GM19463 (cell line): ENCODE results near the gene CYYR1.

ENCODE experiments used
- ATAC-seq: cut with Tn5 transposase; IDR thresholded peaks from one replicate; pipeline ENCODE4 v1.9.1; 2021; ENCODE audit warnings: mild to moderate bottlenecking, moderate library complexity; ENCODE audit not compliant: unreplicated experiment

CYYR1 gene

GRCh38 chr21:26554365-26554764 lies 18.7 kb downstream of the CYYR1 start:
- no peak for ATAC-seq

DNA sequence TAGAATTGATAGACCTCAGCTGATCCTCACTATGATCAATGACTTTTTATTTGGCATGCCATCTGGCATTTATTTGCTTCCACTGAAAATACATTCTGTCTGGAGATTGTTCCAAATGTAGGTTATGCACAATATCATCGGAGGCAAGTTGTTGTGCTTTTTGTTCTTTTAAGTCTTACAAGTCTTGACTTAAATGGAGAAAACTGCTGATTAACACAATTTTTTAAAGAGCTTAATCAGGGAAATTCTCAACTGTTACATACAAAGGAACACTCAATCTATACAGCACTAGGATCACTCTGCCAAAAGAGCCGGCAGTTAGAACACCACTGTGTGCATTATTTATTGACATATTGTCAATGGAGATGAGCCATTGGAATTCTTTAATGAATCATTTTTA lies 19.2 kb downstream of the CYYR1 start:
- no peak for ATAC-seq

DNA sequence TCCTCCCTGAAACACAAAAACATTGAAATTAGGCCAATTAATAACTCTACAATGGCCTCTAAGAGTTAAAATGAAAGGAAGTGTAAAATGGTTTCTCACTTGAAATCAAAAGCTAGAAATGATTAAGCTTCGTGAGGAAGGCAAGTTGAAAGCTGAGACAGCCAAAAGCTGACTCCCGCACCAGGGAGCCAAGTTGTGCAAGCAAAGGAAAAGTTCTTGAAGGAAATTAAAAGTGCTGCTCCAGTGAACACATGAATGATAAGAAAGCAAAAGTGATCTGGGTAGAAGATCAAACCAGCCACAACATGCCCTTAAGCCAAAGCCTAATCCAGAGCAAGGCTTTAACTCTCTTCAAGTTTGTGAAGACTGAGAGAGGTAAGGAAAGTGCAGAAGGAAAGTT lies 22.8 kb downstream of the CYYR1 start:
- no peak for ATAC-seq

GRCh38 chr21:26546446-26547097 lies 26.5 kb downstream of the CYYR1 start:
- no peak for ATAC-seq

- ATAC-seq, result no peak
Measured at GRCh38 chr21:26544201-26544775, 28.8 kb downstream of the CYYR1 start.

DNA sequence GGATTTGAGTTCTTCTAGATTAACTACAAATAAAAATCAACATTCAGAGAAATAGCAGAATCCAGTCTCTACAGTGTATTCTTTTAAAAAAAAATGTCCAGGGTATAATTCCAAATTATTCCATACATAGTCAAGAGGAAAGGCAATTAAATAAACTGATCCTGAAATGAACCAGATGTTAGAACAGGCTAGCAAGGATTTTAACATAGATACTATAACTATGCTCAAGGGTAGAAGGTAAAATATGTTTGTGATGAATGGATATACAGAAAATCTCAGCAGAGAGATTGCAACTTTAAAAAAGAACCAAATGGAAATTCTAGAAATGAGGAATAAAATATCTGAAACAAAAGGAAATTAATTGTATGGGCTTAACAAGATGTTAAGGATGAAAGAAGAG lies 32.4 kb downstream of the CYYR1 start:
- no peak for ATAC-seq

DNA sequence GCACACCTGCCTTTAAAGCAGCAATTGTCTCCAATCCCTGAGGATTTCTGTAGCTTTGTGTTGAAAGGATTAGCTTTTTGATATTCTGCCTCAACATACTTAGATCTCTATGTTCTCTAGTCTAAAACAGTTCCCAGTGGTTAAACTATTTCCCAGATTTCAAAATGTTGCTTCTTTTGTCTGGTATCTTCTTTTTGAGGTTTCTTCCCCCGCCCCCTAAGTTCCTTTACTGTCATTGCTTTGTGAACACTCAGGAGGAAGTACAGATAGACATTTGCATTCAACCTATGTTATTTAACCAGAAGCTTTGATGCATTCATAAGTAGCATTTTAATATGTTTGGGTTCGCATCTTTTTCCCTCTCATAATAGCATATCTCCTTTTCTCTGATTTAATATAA lies 33.5 kb downstream of the CYYR1 start:
- no peak for ATAC-seq

DNA sequence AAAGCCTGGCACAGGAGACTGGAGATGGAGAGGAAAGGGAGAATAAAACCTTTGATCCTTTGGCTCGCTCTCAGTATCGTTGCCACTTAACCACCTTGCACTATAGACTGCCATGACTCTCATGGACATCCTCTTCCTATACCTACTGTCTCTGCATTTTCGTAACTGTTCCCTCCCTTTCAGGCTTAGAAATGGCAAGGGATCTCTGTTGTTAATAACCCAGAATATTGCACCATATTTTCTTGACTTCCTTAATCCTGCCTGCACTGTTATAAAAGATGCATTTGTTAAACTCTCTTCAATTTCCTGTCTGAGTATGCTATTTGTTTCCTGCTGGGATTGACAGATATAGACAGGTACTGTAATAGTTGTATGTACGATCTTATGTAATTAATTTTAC lies 38.6 kb downstream of the CYYR1 start:
- ATAC-seq, result no peak

DNA sequence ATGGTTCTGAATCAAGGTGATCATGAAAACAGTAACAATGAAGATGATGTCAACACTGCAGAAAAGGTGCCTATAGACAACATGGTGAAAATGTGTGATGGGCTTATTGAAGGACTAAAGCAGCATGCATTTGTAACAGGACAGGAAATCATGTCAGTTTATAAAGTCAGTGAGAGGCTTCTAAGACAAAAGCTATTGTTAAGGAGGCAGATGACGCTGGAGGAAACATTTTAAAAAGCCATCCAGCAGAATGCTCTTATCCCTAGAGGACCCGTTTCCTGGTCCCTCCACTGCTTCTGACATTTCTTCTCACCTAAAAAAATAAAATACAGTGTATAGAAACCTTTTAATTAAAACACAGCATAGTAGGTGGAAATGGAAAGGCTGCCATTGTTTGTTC lies 40.9 kb downstream of the CYYR1 start:
- ATAC-seq, result no peak

- ATAC-seq, result no peak
Measured at GRCh38 chr21:26529526-26529925, 43.6 kb downstream of the CYYR1 start.

DNA sequence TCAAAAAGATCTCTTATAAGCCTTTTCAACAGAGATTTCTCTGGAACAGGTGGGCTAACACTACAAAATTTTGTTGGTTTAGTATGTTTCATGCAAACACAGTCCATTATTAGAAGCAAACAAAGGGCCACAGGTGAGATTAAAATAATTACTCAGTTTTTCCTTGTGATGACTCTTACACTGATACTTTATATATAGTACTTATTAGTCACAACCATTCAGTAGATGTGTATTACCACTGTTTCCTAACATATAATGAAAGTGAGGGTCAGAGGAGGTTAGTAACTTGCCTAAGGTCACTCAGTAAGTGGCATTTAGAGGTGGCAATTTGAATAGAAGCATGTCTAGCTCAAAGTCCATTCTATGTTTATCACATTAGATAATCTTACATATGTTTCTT lies 44.2 kb downstream of the CYYR1 start:
- no peak for ATAC-seq

DNA sequence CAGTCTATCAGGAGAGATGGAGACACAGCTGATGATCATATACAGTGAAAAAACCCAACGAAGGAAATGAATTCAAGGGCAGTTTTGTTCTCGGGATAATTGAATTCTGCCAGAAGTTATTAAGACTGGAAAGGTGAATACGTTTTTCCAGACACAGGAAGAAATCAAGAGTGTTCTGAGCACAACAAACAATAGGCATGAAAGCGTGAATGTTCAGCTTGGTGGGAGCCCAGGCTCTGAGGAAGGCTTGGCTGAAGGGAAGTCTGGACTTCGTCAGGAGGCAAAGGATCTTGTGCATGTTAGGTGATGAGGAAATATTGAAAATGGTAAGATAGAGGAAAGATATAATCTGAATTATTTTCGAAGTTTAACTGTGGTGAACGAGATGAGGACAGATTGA lies 50.4 kb downstream of the CYYR1 start:
- no peak for ATAC-seq

DNA sequence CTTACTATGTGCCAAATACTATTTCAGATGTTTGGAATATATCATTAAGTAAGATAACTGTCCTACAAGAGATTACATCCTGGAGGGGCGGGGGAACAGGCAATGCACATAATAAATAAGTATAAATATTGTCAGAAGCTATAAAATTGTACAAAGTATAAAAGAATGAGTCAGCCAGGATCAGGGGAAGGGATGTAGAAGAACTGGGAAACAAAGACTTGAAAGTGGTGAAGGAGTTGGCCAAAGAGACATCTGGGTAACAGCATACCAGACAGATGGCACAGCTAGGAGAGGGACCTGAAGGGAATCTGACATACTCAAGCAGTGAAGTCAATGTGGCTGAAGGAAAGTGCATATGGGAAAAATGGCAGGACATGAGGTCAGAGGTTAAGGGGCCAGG lies 53.9 kb downstream of the CYYR1 start:
- ATAC-seq, result no peak

GRCh38 chr21:26515257-26515656 lies 57.8 kb downstream of the CYYR1 start:
- ATAC-seq, result no peak

GRCh38 chr21:26513212-26513611 lies 59.9 kb downstream of the CYYR1 start:
- no peak for ATAC-seq

DNA sequence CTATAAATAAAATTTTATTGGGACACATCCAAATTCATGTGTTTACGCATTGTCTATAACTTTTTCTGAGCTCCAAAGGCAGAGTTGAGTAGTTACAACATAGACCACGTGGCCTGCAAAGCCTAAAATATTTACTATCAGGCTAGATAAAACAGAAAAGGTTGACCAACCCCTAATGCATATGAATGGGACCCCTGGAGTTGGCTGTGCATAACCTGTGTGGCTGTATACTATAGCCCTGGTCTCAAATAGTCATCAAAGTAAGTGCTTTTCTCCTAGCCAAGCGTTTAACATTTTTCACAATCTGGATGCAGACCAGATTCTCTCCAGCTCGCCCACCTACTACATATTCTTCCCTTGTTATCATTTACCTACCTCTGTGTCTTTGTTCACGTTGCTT lies 60.4 kb downstream of the CYYR1 start:
- ATAC-seq, result no peak

GRCh38 chr21:26508903-26509302 lies 64.2 kb downstream of the CYYR1 start:
- ATAC-seq, result no peak

DNA sequence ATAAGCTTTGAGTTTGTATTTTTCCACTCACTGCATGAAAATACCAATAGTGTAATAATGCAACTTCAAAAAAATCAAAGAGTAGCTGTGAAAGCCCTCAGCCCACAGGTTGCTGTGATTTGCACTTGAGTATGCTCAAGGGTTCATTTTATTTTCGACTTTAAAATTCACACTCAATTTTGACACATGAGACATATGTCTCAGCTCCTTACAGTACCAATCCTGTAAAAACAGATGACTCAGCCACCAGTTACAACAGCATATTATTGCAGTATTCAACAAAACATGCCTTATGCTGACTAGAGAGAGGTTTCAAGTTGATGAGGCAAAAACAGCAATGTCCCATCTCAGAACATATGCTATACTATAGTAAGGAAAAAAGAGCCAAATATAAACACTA lies 66.1 kb downstream of the CYYR1 start:
- ATAC-seq, result no peak

- ATAC-seq, result no peak
Measured at GRCh38 chr21:26505211-26505610, 67.9 kb downstream of the CYYR1 start.

GRCh38 chr21:26503414-26503813 lies 69.7 kb downstream of the CYYR1 start:
- no peak for ATAC-seq

GRCh38 chr21:26501495-26502021 lies 71.5 kb downstream of the CYYR1 start:
- ATAC-seq, result no peak

DNA sequence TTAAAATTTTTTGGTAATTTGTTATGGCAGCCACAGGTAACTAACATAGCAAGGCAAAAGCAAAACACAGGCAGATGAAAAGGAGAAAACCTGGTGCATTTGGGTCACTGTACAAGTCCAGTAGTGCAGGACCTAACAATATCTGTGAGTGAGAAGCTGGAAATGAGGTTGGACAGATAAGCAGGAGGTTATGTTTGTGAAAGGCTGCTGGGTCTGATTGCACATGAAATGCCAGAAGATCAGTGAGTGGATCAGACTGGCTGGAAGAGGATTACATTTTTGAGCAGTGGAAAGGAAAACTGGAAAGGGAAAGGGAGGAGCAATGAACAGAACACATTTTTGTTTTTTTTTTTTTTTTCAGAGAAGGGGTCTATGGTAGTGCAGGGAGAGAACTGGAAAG lies 73.6 kb downstream of the CYYR1 start:
- ATAC-seq, result no peak

GRCh38 chr21:26495283-26495849 lies 77.7 kb downstream of the CYYR1 start:
- ATAC-seq, result no peak
